Heart left ventricle (tissue), 16 donors: ENCODE data around the gene SSH2. TPM values are rescaled to one million over a fixed set of nuclear protein-coding genes. Genes with fewer than 3 reads are reported as not detected.
A peak's percentile ranks its signal among the peaks of the same experiment; 100 is the strongest.

Source experiments
- ATAC-seq, 4 donors: fragments of 200-7000 bp; cut with Tn5 transposase; one replicate each; pipeline ENCODE4 v1.9.1; 2020 to 2022; ENCODE audit warnings: moderate library complexity in 4 of 4, mild to moderate bottlenecking in 3 of 4, moderate number of reproducible peaks in 1 of 4
- DNase-seq, 5 donors: peaks; one replicate each; pipeline ENCODE4 v3.0.0-alpha.2; 2020
- H3K27ac ChIP-seq, 12 donors: fragments of 200-600 bp; sonication (generic) in 4 of 12; one replicate each; pipeline versions ENCODE4 v1.5.0 to v1.8.0; 2016 to 2022; ENCODE audit warnings: mild to moderate bottlenecking in 2 of 12
- H3K27me3 ChIP-seq, 9 donors: fragments of 200-600 bp; sonication (generic) in 2 of 9; one replicate each; pipeline versions ENCODE4 v1.5.1 to v1.8.0; 2016 to 2022; ENCODE audit warnings: mild to moderate bottlenecking in 3 of 9
- H3K36me3 ChIP-seq, 9 donors: fragments of 200-600 bp; sonication (generic) in 2 of 9; one replicate each; pipeline versions ENCODE4 v1.5.0 to v1.8.0; 2018 to 2022; ENCODE audit warnings: mild to moderate bottlenecking in 2 of 9
- H3K4me1 ChIP-seq, 12 donors: fragments of 200-600 bp; sonication (generic) in 4 of 12; one replicate each; pipeline versions ENCODE4 v1.5.0 to v1.8.0; 2016 to 2022; ENCODE audit warnings: mild to moderate bottlenecking in 3 of 12
- H3K4me3 ChIP-seq, 12 donors: fragments of 200-600 bp; sonication (generic) in 4 of 12; one replicate each; pipeline versions ENCODE4 v1.5.0 to v1.8.0; 2017 to 2022; ENCODE audit warnings: mild to moderate bottlenecking in 9 of 12, moderate library complexity in 4 of 12
- H3K9me3 ChIP-seq, 12 donors: fragments of 200-600 bp; sonication (generic) in 4 of 12; one replicate each; pipeline versions ENCODE4 v1.5.0 to v1.8.0; 2016 to 2022; ENCODE audit warnings: mild to moderate bottlenecking in 1 of 12
- CTCF ChIP-seq, 12 donors: fragments of 200-600 bp; sonication (generic) in 4 of 12; IDR thresholded peaks; one replicate each; pipeline versions ENCODE4 v1.5.0 to v1.8.0; 2018 to 2022; ENCODE audit warnings: antibody characterized with exemption in 12 of 12, mild to moderate bottlenecking in 5 of 12
- POLR2A ChIP-seq, 2 donors: fragments of 450-650 bp; IDR thresholded peaks; one replicate each; pipeline ENCODE4 v1.6.1; 2017; ENCODE audit warnings: antibody characterized with exemption in 2 of 2, mild to moderate bottlenecking in 2 of 2, moderate library complexity in 2 of 2
- WGBS, 4 donors: extraction: QIAGEN DNeasy Blood & Tissue Kit in 2 of 4; methylation state at CpG; one replicate each; pipeline versions ENCODE4 v1.1.5 to v1.1.7; 2013 to 2018; 5-methylcytosine and 5-hydroxymethylcytosine counted together
- intact Hi-C, 10 donors: fragments of 100-400 bp; cut with DNase I; formaldehyde crosslinking; loops; one replicate each; pipeline versions ENCODE4 v1.11.1 to v1.14.2; 2022
- polyA plus RNA-seq, 2 donors: library from polyadenylated mRNA; stranded (reverse); fragments of 200-250 nt; gene quantifications; one replicate each; pipeline ENCODE4 v1.2.3, GENCODE V29; 2013
- total RNA-seq, 9 donors: library from RNA; depleted of rRNA in 2 of 9; stranded (reverse); fragments of >200 nt in 2 of 9; fragmentation: NEBNext Ultra II Directional in 3 of 9; extraction: Animal tissue kit (Norgen Biotek cat#: 25700) in 3 of 9; gene quantifications; one replicate each; pipeline versions ENCODE4 v1.1.0 to v1.2.4, GENCODE V29; 2016 to 2023
- donor health status: ischemic (EF 13 %, LVEDD 7.1; RV severe dilation, severe dysfunction).
- donor health status: healthy with polysubstance abuse.
- donor health status: DM: no; HTN: yes; CAD: no.
- donor health status: DM: no; HTN: no; CAD: no.
- donor health status: ischemic (EF 25% LVEDD 6.9; RV normal size, moderate dysfunction).
- donor health status: ischemic (EF 25% LVEDD 5.7; RV mildly dilated, moderate dysfunction).
- donor health status: healthy.
- donor health status: DM: yes; HTN: yes; CAD: no.
- donor health status: ischemic (EF 35%, LVEDD 5.7; RV mildly dilated, moderate dysfunction).
- donor health status: nonischemic (EF 11% LVEDD 7.7; RV severe dilation, severe dysfunction).
- donor health status: DM: yes; HTN: yes; CAD: no.
- donor health status: PGD.
- donor health status: ischemic (EF 29% LVEDD 5.4; RV normal size, mild dysfunction).
- donor health status: nonischemic (EF 23%, LVEDD 6.1; RV moderate dilation, normal function).

SSH2 gene
- total and polyA plus RNA-seq, 11 donors = 20.8 to 46.7 (median 36.6) TPM

- TF ChIP-seq POLR2A (IDR thresholded peaks at IDR 0.05) (no peak), CTCF (IDR thresholded peaks at IDR 0.05) (no peak)
- H3K27ac ChIP-seq = peak overlapping the region in 2 of 12 donors; percentile 19 to 37
- peaks cover 0 to 78% (median 47%) of the 10 kb centered on the region in 9 donors for H3K36me3 ChIP-seq
Observed at GRCh38 chr17:29650396-29650795, 279.6 kb downstream of the SSH2 start.

GRCh38 chr17:29649359-29649758 is 280.7 kb downstream of the SSH2 start:
- H3K36me3 ChIP-seq = peaks cover 0 to 76% (median 40%) of the 10 kb centered on the region in 9 donors
- H3K4me3 ChIP-seq = no peak overlapping the region
- H3K27me3 ChIP-seq = no peaks in the 10 kb centered on the region
- peak overlapping the region in 1 of 12 donors; percentile 4 for H3K27ac ChIP-seq
- intact Hi-C loops = loop anchor here in 3 of 10 donors (5.0 to 10.0 kb wide), 3 partner anchors 65 to 285 kb away; partner anchors contain the start of genes GIT1 (in 1 of the 3) and SSH2 (in 1 of the 3)
- no peak for ATAC-seq
- H3K9me3 ChIP-seq = no peaks in the 10 kb centered on the region
- 83 to 93% (median 87%) methylated on average over 5 of the region's 5 CpGs for whole genome bisulfite sequencing, 4 donors
- no peak for TF ChIP-seq CTCF (IDR thresholded peaks at IDR 0.05)
- no peak for TF ChIP-seq POLR2A (IDR thresholded peaks at IDR 0.05)
- peaks cover 0 to 34% (median 23%) of the 10 kb centered on the region in 12 donors for H3K4me1 ChIP-seq
- no peak for DNase-seq

More at GRCh38 chr17:29650396-29650795, 279.6 kb downstream of the SSH2 start:
- H3K4me1 ChIP-seq = peaks cover 0 to 29% (median 15%) of the 10 kb centered on the region in 12 donors
- no peaks in the 10 kb centered on the region for H3K9me3 ChIP-seq
- ATAC-seq = no peak
- no peaks in the 10 kb centered on the region for H3K27me3 ChIP-seq
- DNase-seq = no peak
- intact Hi-C loops = no loop called here
- WGBS, 4 donors = 76 to 85% (median 80%) methylated on average over 4 of the region's 4 CpGs
- no peak overlapping the region for H3K4me3 ChIP-seq

- Histone ChIP-seq H3K4me1 (peaks cover 4 to 48% (median 36%) of the 10 kb centered on the region in 12 donors), H3K4me3 (no peak overlapping the region), H3K27ac (no peak overlapping the region), H3K36me3 (peaks cover 0 to 71% (median 38%) of the 10 kb centered on the region in 9 donors), H3K9me3 (no peaks in the 10 kb centered on the region), H3K27me3 (no peaks in the 10 kb centered on the region)
- ATAC-seq = no peak
- TF ChIP-seq CTCF (IDR thresholded peaks at IDR 0.05) = no peak
- TF ChIP-seq POLR2A (IDR thresholded peaks at IDR 0.05) = no peak
- no peak for DNase-seq
- intact Hi-C loops = loop anchor here in 3 of 10 donors (5.0 to 10.0 kb wide), 3 partner anchors 63 to 287 kb away; partner anchors contain the start of genes GIT1 (in 1 of the 3) and SSH2 (in 1 of the 3)
- WGBS, 4 donors = 89 to 92% (median 91%) methylated on average over 5 of the region's 5 CpGs
Observed at GRCh38 chr17:29648005-29648404, 282.0 kb downstream of the SSH2 start.

- peaks cover 11 to 69% (median 59%) of the 10 kb centered on the region in 12 donors for H3K4me1 ChIP-seq
- H3K4me3 ChIP-seq = no peak overlapping the region
- no peaks in the 10 kb centered on the region for H3K27me3 ChIP-seq
- peak; percentile 71 to 91 (median 81) for ATAC-seq
- peak overlapping the region; percentile 57 to 83 (median 74) for H3K27ac ChIP-seq
- DNase-seq = peak in 4 of 5 donors; percentile 63 to 85 (median 72)
- intact Hi-C loops = loop anchor here in 3 of 10 donors (5.0 to 10.0 kb wide), 3 partner anchors 61 to 289 kb away; partner anchors contain the start of genes GIT1 (in 1 of the 3) and SSH2 (in 1 of the 3)
- peaks cover 0 to 58% (median 33%) of the 10 kb centered on the region in 9 donors for H3K36me3 ChIP-seq
- no peaks in the 10 kb centered on the region for H3K9me3 ChIP-seq
- WGBS, 4 donors = 5 to 14% (median 8%) methylated on average over 5 of the region's 5 CpGs
- TF ChIP-seq POLR2A (IDR thresholded peaks at IDR 0.05) = no peak
- no peak for TF ChIP-seq CTCF (IDR thresholded peaks at IDR 0.05)
Observed at GRCh38 chr17:29645515-29646051, 284.4 kb downstream of the SSH2 start.
